Lung (tissue), 12 donors: Measurements from ENCODE around the gene OR51D1. TPM values are rescaled to one million over a fixed set of nuclear protein-coding genes. Genes with fewer than 3 reads are reported as not detected.

Experiments used
- ATAC-seq: fragments of 200-7000 bp; cut with Tn5 transposase; one replicate; pipeline ENCODE4 v1.9.1; 2020; ENCODE audit warnings: moderate number of reproducible peaks; ENCODE audit not compliant: insufficient read depth, low FRiP score
- DNase-seq, 3 donors: peaks; one replicate each; pipeline ENCODE4 v3.0.0-alpha.2; 2013 to 2017
- H3K27ac ChIP-seq, 2 donors: one replicate each; pipeline ENCODE4 v1.5.1; 2013; ENCODE audit warnings: mild to moderate bottlenecking in 2 of 2, moderate library complexity in 2 of 2, control low read depth in 1 of 2, inconsistent platforms in 1 of 2, low read depth in 1 of 2, low read length in 1 of 2
- H3K27me3 ChIP-seq, 3 donors: one replicate each; pipeline ENCODE4 v1.5.1; 2013; ENCODE audit warnings: low read length in 2 of 3; ENCODE audit not compliant: control insufficient read depth in 3 of 3, insufficient read depth in 3 of 3
- H3K36me3 ChIP-seq, 4 donors: one replicate each; pipeline ENCODE4 v1.5.1; 2013; ENCODE audit warnings: low read length in 4 of 4, mild to moderate bottlenecking in 1 of 4, moderate library complexity in 1 of 4; ENCODE audit not compliant: control insufficient read depth in 4 of 4, insufficient read depth in 4 of 4
- H3K4me1 ChIP-seq, 5 donors: one replicate each; pipeline ENCODE4 v1.5.1; 2013; ENCODE audit warnings: low read length in 5 of 5, mild to moderate bottlenecking in 2 of 5, moderate library complexity in 1 of 5; ENCODE audit not compliant: control insufficient read depth in 5 of 5, insufficient read depth in 5 of 5
- H3K4me3 ChIP-seq: one replicate; pipeline ENCODE4 v1.5.1; 2013; ENCODE audit warnings: mild to moderate bottlenecking, control low read depth, moderate library complexity
- H3K9ac ChIP-seq, 2 donors: one replicate each; pipeline ENCODE4 v1.5.1; 2013; ENCODE audit warnings: low read length in 2 of 2, control low read depth in 1 of 2; ENCODE audit not compliant: insufficient read depth in 1 of 2
- H3K9me3 ChIP-seq, 4 donors: one replicate each; pipeline ENCODE4 v1.5.1; 2013; ENCODE audit warnings: low read length in 3 of 4, mild to moderate bottlenecking in 1 of 4, moderate library complexity in 1 of 4; ENCODE audit not compliant: control insufficient read depth in 4 of 4, insufficient read depth in 3 of 4
- CTCF ChIP-seq: IDR thresholded peaks from 2 replicates; pipeline ENCODE4 v1.5.1; 2012; ENCODE audit warnings: mild to moderate bottlenecking; ENCODE audit errors: control extremely low read depth, extremely low read depth
- WGBS, 2 donors: extraction: QIAGEN DNeasy Blood & Tissue Kit; methylation state at CpG; one replicate each; pipeline ENCODE4 v1.1.7; 2013; 5-methylcytosine and 5-hydroxymethylcytosine counted together
- polyA plus RNA-seq, 2 donors: library from polyadenylated mRNA; stranded (reverse); fragments of 200-250 nt; gene quantifications; one replicate each; pipeline ENCODE4 v1.2.1, GENCODE V29; 2013
- total RNA-seq, 2 donors: library from RNA; depleted of rRNA in 1 of 2; stranded (reverse); fragments of >200 nt in 1 of 2; gene quantifications; one replicate each; pipeline ENCODE4 v1.2.1, GENCODE V29; 2014 to 2021
- donor health status: control.
- donor health status: control.
- donor health status: Bipolar disorder and iron deficiency.
- donor health status: healthy.
- donor health status: DM: yes; HTN: yes; CAD: no.

Gene OR51D1
- total and polyA plus RNA-seq, 4 donors, result not detected

GRCh38 chr11:4607781-4608666, 29.3 kb upstream of the OR51D1 start, which contains the start of gene TRIM68:
TSS of gene TRIM68 (minus strand) at chr11:4608231. CDS start at chr11:4605504, 2,727 bp downstream.
- no peak for TF ChIP-seq CTCF
- Histone ChIP-seq H3K4me1 (peaks cover 1 to 14% (median 11%) of the 10 kb centered on the region in 5 donors), H3K9me3 (no peaks in the 10 kb centered on the region), H3K27me3 (no peaks in the 10 kb centered on the region), H3K9ac (peak within 1 kb of the TSS; percentile 42 to 67), H3K4me3 (peak within 1 kb of the TSS; percentile 76), H3K27ac (peak within 1 kb of the TSS; percentile 92 to 93), H3K36me3 (peaks cover 0 to 11% (median 6%) of the 10 kb centered on the region in 4 donors)
- DNase-seq (peak; percentile 97 to 98 (median 97)), ATAC-seq (peak; percentile 100)
- WGBS, 2 donors, result 4% methylated on average over 43 of the region's 43 CpGs

- Histone ChIP-seq H3K4me3 (no peak overlapping the region), H3K9ac (no peak overlapping the region), H3K36me3 (no peaks in the 10 kb centered on the region), H3K9me3 (no peaks in the 10 kb centered on the region), H3K27me3 (no peaks in the 10 kb centered on the region), H3K4me1 (peaks cover 1 to 14% (median 11%) of the 10 kb centered on the region in 5 donors), H3K27ac (peak overlapping the region in 1 of 2 donors; percentile 41)
- peak in 1 of 3 donors; percentile 3 for DNase-seq
- no peak for TF ChIP-seq CTCF
- WGBS, 2 donors, result 13 to 18% methylated on average over 3 of the region's 3 CpGs
- ATAC-seq, result no peak
These were observed 26.9 kb upstream of the OR51D1 start for GRCh38 chr11:4610258-4610935.

GRCh38 chr11:4611986-4612385, 25.3 kb upstream of the OR51D1 start:
- no peak overlapping the region for H3K27ac ChIP-seq
- H3K9ac ChIP-seq, result no peak overlapping the region
- H3K27me3 ChIP-seq, result no peaks in the 10 kb centered on the region
- ATAC-seq, result no peak
- TF ChIP-seq CTCF, result no peak
- no peak overlapping the region for H3K4me3 ChIP-seq
- 88 to 100% methylated on average over 2 of the region's 2 CpGs for WGBS, 2 donors
- H3K9me3 ChIP-seq, result no peaks in the 10 kb centered on the region
- DNase-seq, result no peak
- peaks cover under 1 to 6% (median 1%) of the 10 kb centered on the region in 5 donors for H3K4me1 ChIP-seq
- no peaks in the 10 kb centered on the region for H3K36me3 ChIP-seq
